GM18520 (cell line): ENCODE measurements around the gene GULP1.

ENCODE experiments used
- ATAC-seq: cut with Tn5 transposase; IDR thresholded peaks from one replicate; pipeline ENCODE4 v1.9.1; 2021; ENCODE audit not compliant: unreplicated experiment

The GULP1 gene

GRCh38 chr2:188629753-188630527, 338.3 kb downstream of the GULP1 start:
- no peak for ATAC-seq

- ATAC-seq: no peak
Observed at GRCh38 chr2:188631037-188631809, 339.5 kb downstream of the GULP1 start.

- ATAC-seq: no peak
Observed at GRCh38 chr2:188634656-188635055, 343.0 kb downstream of the GULP1 start.
